Activated CD4-positive, alpha-beta memory T cell treated with anti-CD3 and anti-CD28 coated beads, Interleukin-2, amount 10 ng/mL, durations not matched to agents 7 days and 5 days (primary cell): ENCODE results near the gene TOX2. TPM values are rescaled to one million over a fixed set of nuclear protein-coding genes. Genes with fewer than 3 reads are reported as not detected.

Experiments
- CTCF ChIA-PET: fragments of 350-600 bp; sonication (Branson Sonifier 250); formaldehyde crosslinking; loops from one replicate; lab custom pipeline; 2021; ENCODE audit warnings: antibody characterized with exemption, inconsistent platforms; lab: Charles Lee
- POLR2A ChIA-PET: fragments of 350-600 bp; sonication (Branson Sonifier 250); formaldehyde crosslinking; loops from one replicate; lab custom pipeline; 2021; ENCODE audit warnings: antibody characterized with exemption; lab: Charles Lee
- DNase-seq: peaks from one replicate; pipeline ENCODE4 v3.0.0-alpha.2; 2020
- H3K27ac Mint-ChIP-seq: one replicate; pipeline ENCODE4 v1.8.0; 2021; ENCODE audit warnings: mild to moderate bottlenecking, mixed read lengths
- H3K27me3 Mint-ChIP-seq: one replicate; pipeline ENCODE4 v1.8.0; 2021; ENCODE audit warnings: mixed read lengths
- H3K36me3 Mint-ChIP-seq: one replicate; pipeline ENCODE4 v1.8.0; 2021; ENCODE audit warnings: low read depth, mixed read lengths
- H3K4me1 Mint-ChIP-seq: one replicate; pipeline ENCODE4 v1.8.0; 2021; ENCODE audit warnings: mixed read lengths
- H3K4me3 Mint-ChIP-seq: one replicate; pipeline ENCODE4 v1.8.0; 2021; ENCODE audit warnings: mild to moderate bottlenecking, mixed read lengths
- H3K9me3 Mint-ChIP-seq: one replicate; pipeline ENCODE4 v1.8.0; 2021; ENCODE audit warnings: mixed read lengths
- total RNA-seq, 2 experiments: library from RNA; stranded (reverse); gene quantifications; one replicate each; pipeline ENCODE4 v1.2.3, GENCODE V29; 2021

Gene TOX2
- total RNA-seq, 2 experiments from 2014 or later, result 4.4 to 4.6 TPM

DNA sequence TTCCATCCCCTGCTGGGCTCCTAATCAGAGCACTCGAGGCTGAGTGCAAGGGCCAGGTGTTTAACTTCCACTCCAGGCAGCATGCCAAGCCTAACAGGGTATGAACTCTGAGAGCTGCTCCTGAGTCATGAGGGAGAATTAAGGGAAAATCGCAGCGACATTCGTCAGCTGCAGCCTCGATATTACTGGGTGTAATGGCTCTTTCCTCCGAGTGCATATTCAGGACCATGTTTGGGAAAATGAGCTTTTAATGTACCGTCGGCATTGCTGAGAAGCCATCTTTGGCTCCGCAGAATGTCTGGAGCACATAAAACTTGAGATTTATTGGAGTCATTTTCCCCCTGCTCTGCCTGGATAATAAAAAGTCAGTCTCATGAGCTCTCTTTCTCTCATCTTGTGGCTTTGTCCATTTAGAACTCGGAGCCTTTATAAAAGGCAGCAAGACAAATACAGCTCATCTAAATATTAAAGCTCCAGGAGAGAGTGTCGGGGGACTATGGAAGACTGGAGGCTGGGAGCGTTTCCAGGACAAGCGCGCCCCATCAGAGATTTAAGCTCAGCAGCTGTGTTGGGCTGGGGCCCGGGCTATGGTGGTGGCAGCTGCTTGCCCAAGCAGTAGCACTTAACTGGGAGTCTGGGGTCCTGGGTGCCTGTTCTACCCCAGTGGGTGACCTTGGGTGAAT is 103.7 kb downstream of the TOX2 start:
- H3K4me3 Mint-ChIP-seq, result no peak overlapping the region
- H3K27ac Mint-ChIP-seq, result no peak overlapping the region
- H3K9me3 Mint-ChIP-seq, result peaks cover 2% of the 10 kb centered on the region
- ChIA-PET CTCF (interaction anchor here (0.5 to 1.9 kb wide), 4 partner anchors 59 to 269 kb away, joined by 3 to 12 read pairs (median 4); no protein-coding TSS in a partner anchor), POLR2A (interaction anchor here (0.5 to 1.9 kb wide), 6 partner anchors 10 to 268 kb away, joined by 3 to 13 read pairs (median 4); no protein-coding TSS in a partner anchor)
- no peak for DNase-seq
- H3K36me3 Mint-ChIP-seq, result no peaks in the 10 kb centered on the region
- H3K4me1 Mint-ChIP-seq, result peaks cover 25% of the 10 kb centered on the region
- H3K27me3 Mint-ChIP-seq, result peaks cover 84% of the 10 kb centered on the region

DNA sequence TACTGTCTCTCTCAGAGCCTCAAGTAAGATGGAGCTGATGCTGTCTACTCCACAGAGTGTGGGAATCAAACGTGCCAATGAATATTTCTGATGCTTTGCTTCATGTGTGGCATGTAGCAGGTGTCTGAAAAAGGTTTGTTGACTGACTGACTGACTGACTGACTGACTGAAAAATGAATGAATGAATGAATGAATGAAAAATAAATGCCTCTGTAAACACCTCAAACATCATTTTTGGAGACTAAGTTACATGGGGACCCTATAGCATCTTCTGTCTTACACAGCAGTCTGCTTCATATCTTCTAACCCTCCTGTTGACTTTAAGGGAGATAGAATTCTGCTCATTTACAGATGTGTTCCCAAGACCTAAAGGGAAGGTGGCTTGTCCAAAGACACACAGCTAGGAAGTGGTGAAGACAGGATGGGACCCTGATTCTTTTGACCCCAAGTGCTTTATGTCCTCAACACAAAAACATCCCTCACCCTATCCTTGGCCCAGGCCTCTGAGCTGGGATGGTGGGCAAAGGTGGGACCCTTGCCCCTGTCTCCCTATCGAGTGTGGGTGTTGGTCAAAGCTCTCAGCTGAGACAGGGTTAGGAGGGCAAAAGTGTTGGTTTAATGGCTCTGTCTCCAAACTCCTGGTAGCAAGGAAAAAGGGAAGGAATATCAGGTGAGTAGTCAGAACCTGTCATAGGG is 104.4 kb downstream of the TOX2 start:
- Mint-ChIP-seq H3K4me3 (no peak overlapping the region), H3K9me3 (no peaks in the 10 kb centered on the region)

DNA sequence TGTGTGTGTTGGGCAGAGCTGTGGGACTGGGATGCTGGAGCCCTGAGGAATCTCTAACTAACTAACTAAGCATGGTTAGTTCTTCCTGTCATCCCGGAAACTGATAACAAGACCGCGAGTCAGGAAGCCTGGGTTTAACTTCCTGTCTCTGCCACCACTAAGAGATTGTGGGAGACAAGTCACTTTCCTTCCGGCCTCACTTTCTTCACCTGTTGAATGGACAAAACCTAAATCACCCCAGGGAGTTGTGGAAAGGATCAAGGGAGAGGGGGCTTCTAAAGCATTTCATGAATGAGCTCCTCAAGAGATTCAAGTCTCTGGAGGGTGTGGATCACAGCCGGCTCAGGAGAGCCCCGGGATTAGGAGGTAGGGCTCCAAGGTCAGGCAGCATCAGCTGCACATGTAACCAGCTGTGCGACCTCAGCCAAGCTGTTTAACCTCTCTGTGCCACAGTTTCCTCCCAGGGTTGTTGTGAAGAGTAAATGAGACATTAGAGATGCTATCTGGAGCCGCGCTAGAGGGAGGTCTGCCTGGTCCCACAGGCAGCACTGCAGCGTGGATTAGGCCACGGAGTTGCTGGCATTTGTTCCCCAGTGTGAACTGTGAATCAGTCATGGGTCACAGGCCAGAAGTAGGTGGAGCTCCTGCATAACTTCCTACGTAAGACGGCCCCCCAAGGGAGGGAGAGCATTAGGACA is 105.1 kb downstream of the TOX2 start:
- H3K9me3 Mint-ChIP-seq, result no peaks in the 10 kb centered on the region
- peak overlapping the region; percentile 3 for H3K27ac Mint-ChIP-seq
- H3K36me3 Mint-ChIP-seq, result no peaks in the 10 kb centered on the region
- CTCF ChIA-PET, result interaction anchor here (0.9 to 1.4 kb wide), 4 partner anchors 38 to 77 kb away, joined by 3 to 5 read pairs (median 4); no protein-coding TSS in a partner anchor
- H3K27me3 Mint-ChIP-seq, result peaks cover 82% of the 10 kb centered on the region
- peak; percentile 66 for DNase-seq
- H3K4me3 Mint-ChIP-seq, result no peak overlapping the region
- peaks cover 25% of the 10 kb centered on the region for H3K4me1 Mint-ChIP-seq
- POLR2A ChIA-PET, result interaction anchor here (0.8 to 1.9 kb wide), 11 partner anchors 9 to 269 kb away, joined by 3 to 21 read pairs (median 5); no protein-coding TSS in a partner anchor

More for the DNA sequence above, 104.4 kb downstream of the TOX2 start:
- CTCF ChIA-PET, result interaction anchor here (0.9 to 1.9 kb wide), 6 partner anchors 37 to 269 kb away, joined by 3 to 12 read pairs (median 4); no protein-coding TSS in a partner anchor
- POLR2A ChIA-PET, result interaction anchor here (0.9 to 1.9 kb wide), 11 partner anchors 10 to 268 kb away, joined by 3 to 21 read pairs (median 5); no protein-coding TSS in a partner anchor
- H3K4me1 Mint-ChIP-seq, result peaks cover 25% of the 10 kb centered on the region
- peaks cover 86% of the 10 kb centered on the region for H3K27me3 Mint-ChIP-seq
- H3K27ac Mint-ChIP-seq, result no peak overlapping the region
- no peaks in the 10 kb centered on the region for H3K36me3 Mint-ChIP-seq
- no peak for DNase-seq

DNA sequence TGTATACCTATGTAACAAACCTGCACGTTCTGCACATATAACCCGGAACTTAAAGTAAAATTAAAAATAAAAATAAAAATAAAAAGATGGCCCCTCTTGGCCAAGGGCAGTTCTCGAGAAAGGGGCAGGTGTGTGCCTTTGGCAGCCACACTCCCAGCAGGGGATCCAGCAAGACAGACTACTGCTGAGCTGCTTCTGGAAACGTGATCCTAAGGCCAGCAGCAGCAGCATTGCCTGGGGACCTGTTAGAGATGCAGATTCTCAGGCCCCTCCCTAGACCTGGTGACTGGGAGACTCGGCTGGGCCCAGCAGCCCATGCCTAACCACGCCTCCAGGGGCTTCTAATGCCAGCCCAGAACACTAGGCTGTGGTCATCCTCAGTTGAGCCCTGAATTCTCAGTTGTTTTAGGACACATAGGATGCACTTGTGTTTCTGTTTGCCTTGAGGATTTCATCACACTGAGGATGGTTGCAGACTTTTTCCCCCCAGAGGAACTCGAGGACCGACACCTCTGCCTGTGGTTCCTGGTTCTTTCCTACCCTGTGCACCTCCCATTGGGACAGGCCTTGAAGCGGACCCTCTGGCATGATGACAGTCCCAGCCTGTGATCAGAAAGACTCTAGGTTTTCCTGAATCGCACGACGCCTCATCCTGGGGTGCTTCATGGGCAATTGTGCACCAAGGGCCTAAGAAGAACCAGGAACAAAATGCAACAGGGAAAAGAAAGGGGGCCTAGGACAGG is 105.9 kb downstream of the TOX2 start:
- Mint-ChIP-seq H3K9me3 (no peaks in the 10 kb centered on the region), H3K27me3 (peaks cover 85% of the 10 kb centered on the region), H3K4me3 (no peak overlapping the region), H3K36me3 (no peaks in the 10 kb centered on the region), H3K4me1 (peaks cover 25% of the 10 kb centered on the region), H3K27ac (no peak overlapping the region)
- CTCF ChIA-PET, result interaction anchor here (0.9 to 1.1 kb wide), 2 partner anchors 38 to 49 kb away, joined by 3 read pairs; no protein-coding TSS in a partner anchor
- DNase-seq, result peak; percentile 15
- POLR2A ChIA-PET, result interaction anchor here (0.8 to 1.9 kb wide), 9 partner anchors 8 to 270 kb away, joined by 3 to 21 read pairs (median 7); no protein-coding TSS in a partner anchor

DNA sequence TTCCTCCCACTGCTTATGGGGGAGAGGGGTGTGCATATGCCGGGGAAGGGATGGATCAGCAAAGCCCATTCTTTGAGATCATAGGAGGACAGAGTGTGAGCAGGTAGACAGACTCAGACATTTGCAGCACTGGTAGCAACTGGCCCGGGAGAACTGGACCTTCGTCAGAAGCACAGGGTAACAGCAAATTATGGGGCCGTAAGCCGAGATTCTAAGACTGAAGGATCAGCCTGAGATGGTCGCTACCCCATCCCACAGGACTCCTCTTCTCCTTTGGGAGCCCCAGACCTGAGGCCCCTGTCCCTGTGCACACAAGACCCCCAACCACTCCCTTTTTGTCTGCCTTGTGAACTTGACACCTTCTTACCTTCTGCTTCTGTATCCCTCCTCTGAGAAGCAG is 106.5 kb downstream of the TOX2 start:
- CTCF ChIA-PET, result no interaction called here
- H3K4me3 Mint-ChIP-seq, result no peak overlapping the region
- peaks cover 86% of the 10 kb centered on the region for H3K27me3 Mint-ChIP-seq
- H3K9me3 Mint-ChIP-seq, result no peaks in the 10 kb centered on the region
- no peak overlapping the region for H3K27ac Mint-ChIP-seq
- no peaks in the 10 kb centered on the region for H3K36me3 Mint-ChIP-seq
- POLR2A ChIA-PET, result no interaction called here
- peak; percentile 10 for DNase-seq
- H3K4me1 Mint-ChIP-seq, result peaks cover 25% of the 10 kb centered on the region

DNA sequence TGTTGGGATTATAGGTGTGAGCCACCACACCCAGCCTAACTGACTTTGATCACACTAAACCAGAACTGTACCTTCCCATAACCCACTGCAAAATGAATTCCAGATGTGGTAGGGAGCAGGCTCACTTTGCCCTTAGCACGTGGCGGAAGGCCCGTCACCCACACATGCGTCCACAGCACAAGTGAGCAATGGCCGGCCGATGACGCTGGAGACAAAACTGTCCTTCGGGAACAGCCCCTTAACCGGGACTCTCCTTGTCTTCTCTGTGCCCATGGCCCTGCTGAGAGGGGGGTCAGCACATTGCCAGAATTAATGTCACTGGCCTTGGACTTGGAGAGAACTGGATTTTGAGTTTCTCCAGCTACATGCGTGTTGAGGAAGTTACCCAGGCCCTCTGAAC is 107.2 kb downstream of the TOX2 start:
- Mint-ChIP-seq H3K4me1 (peaks cover 25% of the 10 kb centered on the region), H3K27me3 (peaks cover 83% of the 10 kb centered on the region), H3K27ac (no peak overlapping the region), H3K4me3 (no peak overlapping the region), H3K9me3 (no peaks in the 10 kb centered on the region), H3K36me3 (no peaks in the 10 kb centered on the region)
- CTCF ChIA-PET, result no interaction called here
- POLR2A ChIA-PET, result interaction anchor here (0.6 kb wide), 1 partner anchor 9 kb away, joined by 3 read pairs; no protein-coding TSS in a partner anchor
- peak; percentile 1 for DNase-seq

DNA sequence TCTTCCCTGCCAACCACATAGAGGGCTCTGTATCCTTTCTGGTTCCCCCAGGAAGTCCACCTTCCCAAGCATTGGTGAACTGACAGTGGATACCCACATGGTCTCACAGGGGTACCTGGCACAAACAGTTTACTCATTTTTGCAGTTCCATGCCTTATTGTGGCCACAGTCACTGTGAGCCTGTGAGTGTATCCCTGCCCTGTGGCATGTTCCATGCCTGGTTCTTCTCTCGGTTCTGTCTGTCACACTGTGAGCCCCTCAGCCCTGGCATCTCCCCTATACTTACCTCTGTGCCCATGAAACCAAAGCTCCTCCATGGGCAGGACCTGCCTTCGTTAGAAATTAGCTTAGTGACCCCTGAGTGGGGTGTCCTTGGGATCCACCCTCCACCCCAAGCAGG is 107.8 kb downstream of the TOX2 start:
- DNase-seq, result peak; percentile 13
- H3K27me3 Mint-ChIP-seq, result peaks cover 83% of the 10 kb centered on the region
- no peak overlapping the region for H3K27ac Mint-ChIP-seq
- H3K4me3 Mint-ChIP-seq, result no peak overlapping the region
- H3K9me3 Mint-ChIP-seq, result no peaks in the 10 kb centered on the region
- peaks cover 27% of the 10 kb centered on the region for H3K4me1 Mint-ChIP-seq
- CTCF ChIA-PET, result no interaction called here
- POLR2A ChIA-PET, result no interaction called here
- H3K36me3 Mint-ChIP-seq, result no peaks in the 10 kb centered on the region

DNA sequence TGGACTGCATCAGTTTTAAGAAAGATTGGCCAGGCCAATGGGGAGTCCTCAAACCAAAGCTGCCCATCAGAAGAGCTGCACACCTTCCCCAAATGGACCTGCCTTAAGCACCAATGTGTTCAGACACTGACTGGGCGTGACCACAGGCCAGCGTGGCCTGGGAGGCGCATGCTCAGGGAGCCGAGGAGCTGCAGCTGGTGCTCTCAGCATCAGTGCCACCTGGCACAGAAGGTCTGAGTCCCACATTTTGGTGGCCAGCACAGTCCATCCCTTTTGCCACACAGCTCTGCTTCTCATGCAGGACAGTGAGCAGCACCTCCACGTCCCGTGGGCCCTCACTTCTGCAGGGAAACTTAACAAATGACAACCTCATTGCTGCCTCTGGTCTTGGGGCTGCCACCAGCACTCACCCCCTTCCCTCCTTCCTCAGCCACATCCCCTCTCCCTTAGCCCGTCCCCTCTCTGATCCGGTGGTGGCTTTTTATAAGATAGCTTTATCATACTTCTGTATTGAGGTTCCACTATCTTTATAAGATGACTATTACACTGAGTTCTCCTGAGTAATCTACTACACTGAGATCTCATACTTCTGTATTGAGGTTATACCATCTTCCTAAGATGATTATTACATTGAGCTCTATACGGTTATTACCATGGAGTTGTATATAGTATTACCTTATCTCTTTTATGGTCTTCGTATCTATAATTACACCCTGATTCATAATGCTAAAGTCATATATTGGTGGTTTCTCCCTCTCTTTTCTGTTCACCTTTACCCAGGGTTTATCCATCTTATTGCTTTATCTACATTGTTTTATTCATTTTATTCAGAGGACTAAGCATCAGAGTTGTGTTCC is 109.1 kb downstream of the TOX2 start:
- H3K4me1 Mint-ChIP-seq, result peaks cover 37% of the 10 kb centered on the region
- DNase-seq, result peak; percentile 14
- H3K9me3 Mint-ChIP-seq, result no peaks in the 10 kb centered on the region
- H3K27me3 Mint-ChIP-seq, result peaks cover 83% of the 10 kb centered on the region
- H3K27ac Mint-ChIP-seq, result no peak overlapping the region
- CTCF ChIA-PET, result no interaction called here
- no peak overlapping the region for H3K4me3 Mint-ChIP-seq
- POLR2A ChIA-PET, result no interaction called here
- no peaks in the 10 kb centered on the region for H3K36me3 Mint-ChIP-seq

DNA sequence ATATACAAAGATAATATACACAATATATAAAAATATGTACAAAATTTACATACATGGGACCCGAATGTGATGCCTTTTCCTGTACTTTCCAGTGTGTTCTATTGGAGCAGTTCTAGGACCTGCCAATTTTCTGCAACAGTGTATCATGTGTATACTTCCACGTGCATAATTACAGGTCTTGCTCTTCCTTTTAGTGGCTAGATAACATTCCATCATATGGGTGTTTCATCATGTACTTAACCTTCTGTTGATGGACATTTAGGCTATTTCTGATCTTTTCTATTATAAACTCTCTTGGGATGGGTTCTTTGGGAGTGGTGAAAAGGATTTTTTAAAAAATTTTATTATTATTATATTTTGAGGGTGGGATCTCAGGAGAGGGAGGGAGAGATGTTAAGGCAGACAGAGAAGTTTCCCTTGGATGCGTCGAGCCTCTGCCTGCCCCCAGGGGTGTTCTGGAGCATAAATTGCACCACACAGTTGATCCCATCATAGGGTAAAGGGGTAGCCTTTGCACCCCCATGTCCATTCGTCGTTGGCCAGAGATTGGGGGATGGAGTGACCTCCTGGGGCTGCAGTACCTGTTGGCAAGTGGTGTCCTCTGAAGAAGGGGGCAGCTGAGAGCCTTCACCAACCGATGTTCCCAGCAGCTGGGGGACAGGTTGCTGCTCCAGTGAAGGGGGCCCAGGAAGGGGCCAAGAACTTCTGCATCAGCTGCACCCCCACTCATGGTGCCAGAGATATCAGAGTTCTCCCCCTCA is 110.3 kb downstream of the TOX2 start:
- ChIA-PET CTCF (no interaction called here), POLR2A (interaction anchor here (0.6 kb wide), 1 partner anchor 791 kb away, joined by 3 read pairs; no protein-coding TSS in a partner anchor)
- Mint-ChIP-seq H3K4me1 (peaks cover 37% of the 10 kb centered on the region), H3K27ac (no peak overlapping the region), H3K36me3 (no peaks in the 10 kb centered on the region), H3K4me3 (no peak overlapping the region), H3K9me3 (no peaks in the 10 kb centered on the region), H3K27me3 (peaks cover 84% of the 10 kb centered on the region)
- DNase-seq, result peak; percentile 0

DNA sequence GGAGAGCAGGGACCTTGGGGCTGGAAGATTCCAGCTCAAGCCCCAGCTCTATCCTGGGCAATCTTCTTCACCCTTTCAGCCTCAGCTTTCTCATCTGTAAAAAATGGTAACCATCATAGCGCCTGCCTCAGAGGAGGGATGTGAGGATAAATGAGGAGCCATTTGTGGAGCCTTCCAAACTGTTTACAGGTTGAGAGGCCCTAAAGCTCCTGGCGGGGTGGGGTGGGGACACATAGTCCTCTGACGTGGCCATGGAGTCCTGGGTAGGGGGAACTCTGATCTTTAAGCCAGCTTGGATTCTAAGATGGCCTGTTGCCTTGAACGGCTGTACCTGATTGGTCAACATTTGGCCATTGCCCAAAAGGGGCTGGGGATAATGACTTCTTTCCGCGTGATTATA is 111.1 kb downstream of the TOX2 start:
- Mint-ChIP-seq H3K9me3 (peaks cover 4% of the 10 kb centered on the region), H3K36me3 (peaks cover 4% of the 10 kb centered on the region), H3K27me3 (peaks cover 87% of the 10 kb centered on the region), H3K27ac (no peak overlapping the region), H3K4me1 (peaks cover 41% of the 10 kb centered on the region), H3K4me3 (no peak overlapping the region)
- POLR2A ChIA-PET, result interaction anchor here (0.6 kb wide), 1 partner anchor 792 kb away, joined by 3 read pairs; no protein-coding TSS in a partner anchor
- CTCF ChIA-PET, result interaction anchor here (0.7 kb wide), 1 partner anchor 499 kb away, joined by 3 read pairs; no protein-coding TSS in a partner anchor
- DNase-seq, result peak; percentile 6
